ENCODE measurements around the gene ALOX12B. TPM values are rescaled to one million over a fixed set of nuclear protein-coding genes. Genes with fewer than 3 reads are reported as not detected.

The ALOX12B gene
- total and polyA plus RNA-seq, 8 donors, result 0.16 to 0.31 TPM; not detected in 6

DNA sequence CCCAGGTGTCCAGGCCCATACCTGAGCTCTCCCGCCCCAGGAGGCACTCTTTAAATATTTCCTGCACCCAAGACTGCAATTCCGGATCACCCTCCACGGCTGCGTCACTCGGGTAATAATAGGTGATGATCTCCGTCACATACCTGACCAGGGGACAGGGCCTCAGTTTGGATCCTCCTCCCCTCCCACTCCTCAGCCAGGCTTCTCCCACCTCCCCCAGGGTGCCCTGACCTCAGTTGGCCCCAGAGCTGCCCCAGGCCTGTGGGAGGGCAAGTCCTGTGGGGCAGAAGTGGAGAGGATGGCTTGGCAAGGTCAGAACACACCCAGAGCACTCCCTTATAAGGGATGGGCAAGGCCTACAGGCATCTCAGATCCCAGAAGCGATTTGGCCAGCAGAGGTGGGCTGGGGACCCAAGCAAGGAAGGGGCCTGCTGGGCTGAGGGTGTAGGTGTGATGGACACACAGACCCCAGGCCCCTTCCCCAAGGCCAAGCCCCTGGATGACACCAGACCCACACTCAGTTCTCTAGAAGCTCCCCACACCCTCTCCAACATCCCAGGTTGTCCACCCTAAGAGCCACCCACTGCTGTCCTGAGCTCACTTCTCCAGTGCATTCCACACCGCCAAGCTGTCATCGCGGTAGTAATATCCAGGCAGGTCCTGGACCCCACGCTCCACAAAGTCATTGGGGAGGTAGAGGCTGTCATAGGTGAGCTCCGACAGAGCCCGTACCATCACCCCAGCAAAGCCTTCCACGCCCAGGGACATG lies 11.8 kb downstream of the ALOX12B start:
- peaks cover 0 to 4% (median 0%) of the 10 kb centered on the region in 3 donors for H3K4me1 ChIP-seq
- H3K4me3 ChIP-seq, result no peak overlapping the region
- 73 to 81% methylated on average over 14 of the region's 14 CpGs for WGBS, 2 donors
- no peak overlapping the region for H3K27ac ChIP-seq
- DNase-seq (no peak), ATAC-seq (no peak), FAIRE-seq (no peak)
- H3K27me3 ChIP-seq, result peaks cover 0 to 24% (median 10%) of the 10 kb centered on the region in 4 donors
- H3K9me3 ChIP-seq, result no peaks in the 10 kb centered on the region
- intact Hi-C loops (cut with DNase I), result no loop called here
- H3K36me3 ChIP-seq, result no peaks in the 10 kb centered on the region
- no peak for TF ChIP-seq CTCF (IDR thresholded peaks at IDR 0.05)

DNA sequence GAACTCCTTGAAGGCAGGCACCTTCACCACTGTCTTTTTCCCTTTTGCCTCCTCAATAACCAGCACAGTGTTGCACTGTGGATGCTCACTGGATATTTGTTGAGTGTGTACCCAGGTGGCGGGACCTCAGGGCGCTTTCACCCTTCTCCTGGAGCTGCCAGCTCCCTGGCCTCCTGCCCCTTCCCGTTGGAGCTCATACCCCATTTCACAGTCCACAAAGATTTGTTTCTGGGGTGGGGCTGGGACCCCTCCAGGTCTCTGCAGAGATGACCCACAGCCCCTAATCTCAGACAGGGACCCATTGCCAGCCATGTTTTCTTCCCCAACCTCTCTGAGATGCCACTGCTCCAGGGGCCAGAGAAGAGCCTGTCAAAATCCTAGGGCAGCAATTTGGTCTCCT lies 12.4 kb downstream of the ALOX12B start:
- FAIRE-seq (no peak), DNase-seq (no peak), ATAC-seq (no peak)
- no peak overlapping the region for H3K4me3 ChIP-seq
- no peak for TF ChIP-seq CTCF (IDR thresholded peaks at IDR 0.05)
- H3K36me3 ChIP-seq, result no peaks in the 10 kb centered on the region
- WGBS, 2 donors, result 75 to 78% methylated on average over 3 of the region's 3 CpGs
- peaks cover 0 to 4% (median 0%) of the 10 kb centered on the region in 3 donors for H3K4me1 ChIP-seq
- no peaks in the 10 kb centered on the region for H3K9me3 ChIP-seq
- intact Hi-C loops (cut with DNase I), result no loop called here
- H3K27me3 ChIP-seq, result peaks cover 0 to 24% (median 10%) of the 10 kb centered on the region in 4 donors
- H3K27ac ChIP-seq, result no peak overlapping the region

GRCh38 chr17:8074554-8074953 lies 13.0 kb downstream of the ALOX12B start:
- intact Hi-C loops (cut with DNase I), result no loop called here
- peak in 1 of 6 donors; percentile 41 for DNase-seq
- Histone ChIP-seq H3K36me3 (no peaks in the 10 kb centered on the region), H3K27me3 (peaks cover 0 to 24% (median 10%) of the 10 kb centered on the region in 4 donors), H3K4me3 (no peak overlapping the region), H3K9me3 (no peaks in the 10 kb centered on the region), H3K4me1 (peaks cover 0 to 4% (median 0%) of the 10 kb centered on the region in 3 donors), H3K27ac (no peak overlapping the region)
- WGBS, 2 donors, result 34 to 46% methylated on average over 7 of the region's 7 CpGs
- ATAC-seq, result no peak
- no peak for TF ChIP-seq CTCF (IDR thresholded peaks at IDR 0.05)
- no peak for FAIRE-seq

GRCh38 chr17:8073627-8074484 lies 13.7 kb downstream of the ALOX12B start:
- no peaks in the 10 kb centered on the region for H3K4me1 ChIP-seq
- peaks cover 0 to 24% (median 10%) of the 10 kb centered on the region in 4 donors for H3K27me3 ChIP-seq
- H3K4me3 ChIP-seq, result no peak overlapping the region
- ATAC-seq (peak; percentile 90 to 94 (median 90)), FAIRE-seq (no peak), DNase-seq (peak; percentile 62 to 94 (median 80))
- intact Hi-C loops (cut with DNase I), result no loop called here
- no peaks in the 10 kb centered on the region for H3K36me3 ChIP-seq
- TF ChIP-seq CTCF (IDR thresholded peaks at IDR 0.05), result peak; percentile 87 to 91 (median 88)
- 4 to 5% methylated on average over 22 to 28 of the region's 28 CpGs for WGBS, 2 donors
- no peaks in the 10 kb centered on the region for H3K9me3 ChIP-seq
- H3K27ac ChIP-seq, result no peak overlapping the region

All from pancreas (tissue), 10 donors.